Lung (tissue), 12 donors: ENCODE measurements around the gene ACACB. TPM values are rescaled to one million over a fixed set of nuclear protein-coding genes. Genes with fewer than 3 reads are reported as not detected.

Source experiments
- ATAC-seq: fragments of 200-7000 bp; cut with Tn5 transposase; one replicate; pipeline ENCODE4 v1.9.1; 2020; ENCODE audit warnings: moderate number of reproducible peaks; ENCODE audit not compliant: insufficient read depth, low FRiP score
- DNase-seq, 3 donors: peaks; one replicate each; pipeline ENCODE4 v3.0.0-alpha.2; 2013 to 2017
- H3K27ac ChIP-seq, 2 donors: one replicate each; pipeline ENCODE4 v1.5.1; 2013; ENCODE audit warnings: mild to moderate bottlenecking in 2 of 2, moderate library complexity in 2 of 2, control low read depth in 1 of 2, inconsistent platforms in 1 of 2, low read depth in 1 of 2, low read length in 1 of 2
- H3K27me3 ChIP-seq, 3 donors: one replicate each; pipeline ENCODE4 v1.5.1; 2013; ENCODE audit warnings: low read length in 2 of 3; ENCODE audit not compliant: control insufficient read depth in 3 of 3, insufficient read depth in 3 of 3
- H3K36me3 ChIP-seq, 4 donors: one replicate each; pipeline ENCODE4 v1.5.1; 2013; ENCODE audit warnings: low read length in 4 of 4, mild to moderate bottlenecking in 1 of 4, moderate library complexity in 1 of 4; ENCODE audit not compliant: control insufficient read depth in 4 of 4, insufficient read depth in 4 of 4
- H3K4me1 ChIP-seq, 5 donors: one replicate each; pipeline ENCODE4 v1.5.1; 2013; ENCODE audit warnings: low read length in 5 of 5, mild to moderate bottlenecking in 2 of 5, moderate library complexity in 1 of 5; ENCODE audit not compliant: control insufficient read depth in 5 of 5, insufficient read depth in 5 of 5
- H3K4me3 ChIP-seq: one replicate; pipeline ENCODE4 v1.5.1; 2013; ENCODE audit warnings: mild to moderate bottlenecking, control low read depth, moderate library complexity
- H3K9ac ChIP-seq, 2 donors: one replicate each; pipeline ENCODE4 v1.5.1; 2013; ENCODE audit warnings: low read length in 2 of 2, control low read depth in 1 of 2; ENCODE audit not compliant: insufficient read depth in 1 of 2
- H3K9me3 ChIP-seq, 4 donors: one replicate each; pipeline ENCODE4 v1.5.1; 2013; ENCODE audit warnings: low read length in 3 of 4, mild to moderate bottlenecking in 1 of 4, moderate library complexity in 1 of 4; ENCODE audit not compliant: control insufficient read depth in 4 of 4, insufficient read depth in 3 of 4
- WGBS, 2 donors: extraction: QIAGEN DNeasy Blood & Tissue Kit; methylation state at CpG; one replicate each; pipeline ENCODE4 v1.1.7; 2013; 5-methylcytosine and 5-hydroxymethylcytosine counted together
- polyA plus RNA-seq, 2 donors: library from polyadenylated mRNA; stranded (reverse); fragments of 200-250 nt; gene quantifications; one replicate each; pipeline ENCODE4 v1.2.1, GENCODE V29; 2013
- total RNA-seq, 2 donors: library from RNA; depleted of rRNA in 1 of 2; stranded (reverse); fragments of >200 nt in 1 of 2; gene quantifications; one replicate each; pipeline ENCODE4 v1.2.1, GENCODE V29; 2014 to 2021
- TF ChIP-seq, protein P1 (sequence below): IDR thresholded peaks from 2 replicates; pipeline ENCODE4 v1.5.1; 2012; ENCODE audit warnings: mild to moderate bottlenecking; ENCODE audit errors: control extremely low read depth, extremely low read depth
- donor health status: control.
- donor health status: control.
- donor health status: Bipolar disorder and iron deficiency.
- donor health status: healthy.
- donor health status: DM: yes; HTN: yes; CAD: no.

ACACB gene
- total and polyA plus RNA-seq, 4 donors = 2.9 to 24.5 (median 18.2) TPM

DNA sequence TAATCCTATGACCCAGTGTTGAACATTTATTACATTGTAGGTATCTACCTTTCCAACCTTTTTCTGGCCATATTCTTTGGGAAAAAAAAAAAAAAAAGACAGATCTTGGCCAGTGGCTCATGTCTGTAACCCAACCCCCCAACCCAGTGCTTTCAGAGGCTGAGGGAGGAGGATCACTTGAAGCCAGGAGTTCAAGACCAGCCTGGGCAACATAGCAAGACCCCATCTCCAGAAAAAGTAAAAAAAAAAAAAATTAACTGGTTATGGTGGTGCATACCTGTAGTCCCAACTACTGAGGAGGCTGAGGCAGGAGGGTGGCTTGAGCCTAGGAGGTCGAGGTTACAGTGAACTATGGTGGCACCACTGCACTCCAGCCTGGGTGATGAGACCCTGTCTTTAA lies 58.1 kb downstream of the ACACB start:
- ATAC-seq = no peak
- Histone ChIP-seq H3K4me3 (no peak overlapping the region), H3K27me3 (no peaks in the 10 kb centered on the region), H3K36me3 (peaks cover 15 to 53% (median 31%) of the 10 kb centered on the region in 4 donors), H3K9ac (no peak overlapping the region), H3K9me3 (peaks cover 0 to 3% (median 0%) of the 10 kb centered on the region in 4 donors), H3K27ac (no peak overlapping the region), H3K4me1 (no peaks in the 10 kb centered on the region)
- WGBS, 2 donors = 100% methylated on average over 1 of the region's 1 CpG
- TF ChIP-seq, protein P1, sequence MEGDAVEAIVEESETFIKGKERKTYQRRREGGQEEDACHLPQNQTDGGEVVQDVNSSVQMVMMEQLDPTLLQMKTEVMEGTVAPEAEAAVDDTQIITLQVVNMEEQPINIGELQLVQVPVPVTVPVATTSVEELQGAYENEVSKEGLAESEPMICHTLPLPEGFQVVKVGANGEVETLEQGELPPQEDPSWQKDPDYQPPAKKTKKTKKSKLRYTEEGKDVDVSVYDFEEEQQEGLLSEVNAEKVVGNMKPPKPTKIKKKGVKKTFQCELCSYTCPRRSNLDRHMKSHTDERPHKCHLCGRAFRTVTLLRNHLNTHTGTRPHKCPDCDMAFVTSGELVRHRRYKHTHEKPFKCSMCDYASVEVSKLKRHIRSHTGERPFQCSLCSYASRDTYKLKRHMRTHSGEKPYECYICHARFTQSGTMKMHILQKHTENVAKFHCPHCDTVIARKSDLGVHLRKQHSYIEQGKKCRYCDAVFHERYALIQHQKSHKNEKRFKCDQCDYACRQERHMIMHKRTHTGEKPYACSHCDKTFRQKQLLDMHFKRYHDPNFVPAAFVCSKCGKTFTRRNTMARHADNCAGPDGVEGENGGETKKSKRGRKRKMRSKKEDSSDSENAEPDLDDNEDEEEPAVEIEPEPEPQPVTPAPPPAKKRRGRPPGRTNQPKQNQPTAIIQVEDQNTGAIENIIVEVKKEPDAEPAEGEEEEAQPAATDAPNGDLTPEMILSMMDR = no peak
- no peak for DNase-seq

GRCh38 chr12:109178532-109178931 lies 62.1 kb downstream of the ACACB start:
- TF ChIP-seq, protein P1 = no peak
- 68 to 81% methylated on average over 6 of the region's 6 CpGs for WGBS, 2 donors
- Histone ChIP-seq H3K4me1 (no peaks in the 10 kb centered on the region), H3K27ac (no peak overlapping the region), H3K4me3 (no peak overlapping the region), H3K27me3 (no peaks in the 10 kb centered on the region), H3K9ac (no peak overlapping the region), H3K36me3 (peaks cover 14 to 39% (median 15%) of the 10 kb centered on the region in 4 donors), H3K9me3 (peaks cover 0 to 3% (median 0%) of the 10 kb centered on the region in 4 donors)
- ATAC-seq = no peak
- DNase-seq = no peak

- Histone ChIP-seq H3K27me3 (no peaks in the 10 kb centered on the region), H3K4me1 (no peaks in the 10 kb centered on the region), H3K9ac (no peak overlapping the region), H3K27ac (no peak overlapping the region), H3K4me3 (no peak overlapping the region), H3K36me3 (peaks cover 7 to 35% (median 12%) of the 10 kb centered on the region in 4 donors), H3K9me3 (no peaks in the 10 kb centered on the region)
- DNase-seq (no peak), ATAC-seq (no peak)
- TF ChIP-seq, protein P1 = no peak
- 93 to 96% methylated on average over 6 of the region's 6 CpGs for WGBS, 2 donors
These were observed 63.5 kb downstream of the ACACB start for GRCh38 chr12:109179927-109180326.
